Measurements from ENCODE around the gene CPEB4. TPM values are rescaled to one million over a fixed set of nuclear protein-coding genes. Genes with fewer than 3 reads are reported as not detected.

The CPEB4 gene
- total RNA-seq, 1 donor from 2014 or later = 87.3 TPM

- DNase-seq = no peak
Observed at GRCh38 chr5:173885475-173886010, 2.6 kb upstream of the CPEB4 start.

- no peak for DNase-seq
Observed at GRCh38 chr5:173886150-173886549, 2.0 kb upstream of the CPEB4 start.

GRCh38 chr5:173888473-173889131 is 453 bp downstream of the CPEB4 start:
- DNase-seq = no peak

GRCh38 chr5:173890195-173890991 is 2.2 kb downstream of the CPEB4 start:
- DNase-seq = peak; percentile 38

GRCh38 chr5:173891308-173892116 is 3.4 kb downstream of the CPEB4 start:
- no peak for DNase-seq

- DNase-seq = no peak
Observed at GRCh38 chr5:173893192-173893561, 5.0 kb downstream of the CPEB4 start.

GRCh38 chr5:173895401-173896165 is 7.4 kb downstream of the CPEB4 start:
- DNase-seq = no peak

GRCh38 chr5:173896631-173897030 is 8.5 kb downstream of the CPEB4 start:
- DNase-seq = no peak

- no peak for DNase-seq
Observed at GRCh38 chr5:173901705-173902104, 13.6 kb downstream of the CPEB4 start.

- no peak for DNase-seq
Observed at GRCh38 chr5:173902334-173902733, 14.2 kb downstream of the CPEB4 start.

- DNase-seq = no peak
Observed at GRCh38 chr5:173902743-173903142, 14.6 kb downstream of the CPEB4 start.

- no peak for DNase-seq
Observed at GRCh38 chr5:173903396-173904140, 15.4 kb downstream of the CPEB4 start.

- DNase-seq = no peak
Observed at GRCh38 chr5:173904151-173904550, 16.0 kb downstream of the CPEB4 start.

- DNase-seq = no peak
Observed at GRCh38 chr5:173907284-173907683, 19.1 kb downstream of the CPEB4 start.

GRCh38 chr5:173907686-173908371 is 19.7 kb downstream of the CPEB4 start:
- DNase-seq = no peak

- DNase-seq = no peak
Observed at GRCh38 chr5:173909199-173909598, 21.1 kb downstream of the CPEB4 start.

- DNase-seq = no peak
Observed at GRCh38 chr5:173910215-173910614, 22.1 kb downstream of the CPEB4 start.

GRCh38 chr5:173911623-173912022 is 23.5 kb downstream of the CPEB4 start:
- no peak for DNase-seq

GRCh38 chr5:173913686-173914321 is 25.7 kb downstream of the CPEB4 start:
- no peak for DNase-seq

Measured in occipital lobe (tissue), 2 donors.